Esophagus squamous epithelium (tissue), 4 donors: ENCODE results near the gene NGF.

ENCODE experiments used
- POLR2A ChIP-seq, 4 donors: fragments of 450-650 bp; IDR thresholded peaks; one replicate each; pipeline ENCODE4 v1.6.1; 2017; ENCODE audit warnings: antibody characterized with exemption in 4 of 4, mild to moderate bottlenecking in 4 of 4, moderate library complexity in 3 of 4
- TF ChIP-seq, protein P1 (sequence below), 6 experiments: fragments of 450-650 bp in 4 of 6; fragments of 200-600 bp in 2 of 6; sonication (generic) in 2 of 6; IDR thresholded peaks; one replicate each; pipeline ENCODE4 v1.5.1; 2016 to 2019; ENCODE audit warnings: antibody characterized with exemption in 6 of 6, mild to moderate bottlenecking in 4 of 6, moderate library complexity in 4 of 6

- TF ChIP-seq, protein P1, sequence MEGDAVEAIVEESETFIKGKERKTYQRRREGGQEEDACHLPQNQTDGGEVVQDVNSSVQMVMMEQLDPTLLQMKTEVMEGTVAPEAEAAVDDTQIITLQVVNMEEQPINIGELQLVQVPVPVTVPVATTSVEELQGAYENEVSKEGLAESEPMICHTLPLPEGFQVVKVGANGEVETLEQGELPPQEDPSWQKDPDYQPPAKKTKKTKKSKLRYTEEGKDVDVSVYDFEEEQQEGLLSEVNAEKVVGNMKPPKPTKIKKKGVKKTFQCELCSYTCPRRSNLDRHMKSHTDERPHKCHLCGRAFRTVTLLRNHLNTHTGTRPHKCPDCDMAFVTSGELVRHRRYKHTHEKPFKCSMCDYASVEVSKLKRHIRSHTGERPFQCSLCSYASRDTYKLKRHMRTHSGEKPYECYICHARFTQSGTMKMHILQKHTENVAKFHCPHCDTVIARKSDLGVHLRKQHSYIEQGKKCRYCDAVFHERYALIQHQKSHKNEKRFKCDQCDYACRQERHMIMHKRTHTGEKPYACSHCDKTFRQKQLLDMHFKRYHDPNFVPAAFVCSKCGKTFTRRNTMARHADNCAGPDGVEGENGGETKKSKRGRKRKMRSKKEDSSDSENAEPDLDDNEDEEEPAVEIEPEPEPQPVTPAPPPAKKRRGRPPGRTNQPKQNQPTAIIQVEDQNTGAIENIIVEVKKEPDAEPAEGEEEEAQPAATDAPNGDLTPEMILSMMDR (IDR thresholded peaks at IDR 0.05), result no peak
- no peak for TF ChIP-seq POLR2A (IDR thresholded peaks at IDR 0.05)
Observed at GRCh38 chr1:115377411-115377810, 39.4 kb upstream of the NGF start.
